Cardiac muscle cell (in vitro differentiated cells and primary cell): Measurements from ENCODE around the gene VAT1L. TPM values are rescaled to one million over a fixed set of nuclear protein-coding genes. Genes with fewer than 3 reads are reported as not detected.

Source experiments
- DNase-seq, 2 donors: peaks; one replicate each; pipeline versions ENCODE4 v3.0.0 to v3.0.0-alpha.2; 2010 to 2017; ENCODE audit warnings: low read depth in 1 of 2, low spot score in 1 of 2
- H3K27ac ChIP-seq: fragments of 200-600 bp; sonication (generic); 2 replicates; pipeline ENCODE4 v1.5.1; 2016
- H3K27me3 ChIP-seq: fragments of 200-600 bp; sonication (generic); 2 replicates; pipeline ENCODE4 v1.6.0; 2016; ENCODE audit warnings: control low read depth
- H3K36me3 ChIP-seq: fragments of 200-600 bp; sonication (generic); 2 replicates; pipeline ENCODE4 v1.5.1; 2016; ENCODE audit warnings: control low read depth
- H3K4me1 ChIP-seq: fragments of 200-600 bp; sonication (generic); 2 replicates; pipeline ENCODE4 v1.8.1; 2017; ENCODE audit warnings: low read depth, mild to moderate bottlenecking, mixed run types
- H3K4me3 ChIP-seq: fragments of 200-600 bp; sonication (generic); 2 replicates; pipeline ENCODE4 v1.5.1; 2016; ENCODE audit warnings: mild to moderate bottlenecking
- H3K9me3 ChIP-seq: fragments of 200-600 bp; sonication (generic); 2 replicates; pipeline ENCODE4 v1.5.1; 2017; ENCODE audit warnings: low read depth, mild to moderate bottlenecking, control low read depth
- CTCF ChIP-seq: IDR thresholded peaks from 2 replicates; pipeline ENCODE4 v1.5.1; 2012; ENCODE audit warnings: low read depth, mild to moderate bottlenecking, low read length
- polyA plus RNA-seq: library from polyadenylated mRNA; unstranded; fragments of >200 nt; fragmentation: Nextera tagmentation; extraction: Ambion mirVana; gene quantifications from 2 replicates; pipeline ENCODE4 v1.2.1, GENCODE V29; 2016
- total RNA-seq: library from RNA; depleted of rRNA; stranded (reverse); fragments of >200 nt; gene quantifications from 2 replicates; pipeline ENCODE4 v1.2.3, GENCODE V29; 2016

Gene VAT1L
- total and polyA plus RNA-seq, 2 experiments from 2014 or later = 1.5 to 2.4 TPM

- TF ChIP-seq CTCF = no peak
- no peaks in the 10 kb centered on the region for H3K9me3 ChIP-seq
- H3K4me3 ChIP-seq = no peak overlapping the region
- peaks cover 7% of the 10 kb centered on the region for H3K4me1 ChIP-seq
- no peaks in the 10 kb centered on the region for H3K36me3 ChIP-seq
- no peak for DNase-seq
- H3K27ac ChIP-seq = no peak overlapping the region
- no peaks in the 10 kb centered on the region for H3K27me3 ChIP-seq
Observed at GRCh38 chr16:77949445-77949844, 161.1 kb downstream of the VAT1L start.

DNA sequence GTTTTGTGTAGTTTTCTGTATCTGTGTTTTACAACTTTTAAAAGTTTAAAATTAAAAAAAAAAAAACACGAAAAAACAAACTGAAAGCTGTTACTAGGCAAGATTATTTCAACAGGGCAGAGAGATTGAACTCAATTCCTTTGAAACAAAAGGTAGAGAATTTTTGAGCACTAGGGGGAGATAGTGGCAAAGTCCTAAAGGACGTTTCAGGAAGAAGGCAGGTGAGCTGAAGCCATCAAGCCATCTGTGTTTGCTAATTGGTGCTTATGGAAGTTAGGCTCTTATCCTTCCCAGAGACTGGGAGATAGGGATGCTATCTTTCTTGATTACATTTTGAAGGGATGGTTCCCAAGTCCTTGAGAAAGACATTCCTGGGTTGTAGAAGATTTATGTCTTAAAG, 163.4 kb downstream of the VAT1L start:
- DNase-seq = peak; percentile 1 to 49
- H3K4me3 ChIP-seq = no peak overlapping the region
- H3K4me1 ChIP-seq = peaks cover 4% of the 10 kb centered on the region
- H3K36me3 ChIP-seq = no peaks in the 10 kb centered on the region
- no peaks in the 10 kb centered on the region for H3K9me3 ChIP-seq
- no peak overlapping the region for H3K27ac ChIP-seq
- H3K27me3 ChIP-seq = no peaks in the 10 kb centered on the region
- TF ChIP-seq CTCF = peak; percentile 14

- no peaks in the 10 kb centered on the region for H3K27me3 ChIP-seq
- no peaks in the 10 kb centered on the region for H3K4me1 ChIP-seq
- TF ChIP-seq CTCF = no peak
- no peaks in the 10 kb centered on the region for H3K36me3 ChIP-seq
- H3K4me3 ChIP-seq = no peak overlapping the region
- H3K9me3 ChIP-seq = no peaks in the 10 kb centered on the region
- DNase-seq = no peak
- no peak overlapping the region for H3K27ac ChIP-seq
Observed at GRCh38 chr16:77955127-77955526, 166.8 kb downstream of the VAT1L start.

- no peak for TF ChIP-seq CTCF
- no peak overlapping the region for H3K4me3 ChIP-seq
Observed at GRCh38 chr16:77956231-77956630, 167.9 kb downstream of the VAT1L start.

GRCh38 chr16:77960766-77961165, 172.4 kb downstream of the VAT1L start:
- Histone ChIP-seq H3K4me3 (no peak overlapping the region), H3K36me3 (no peaks in the 10 kb centered on the region), H3K9me3 (no peaks in the 10 kb centered on the region), H3K4me1 (peaks cover 8% of the 10 kb centered on the region), H3K27me3 (no peaks in the 10 kb centered on the region), H3K27ac (no peak overlapping the region)
- no peak for DNase-seq
- no peak for TF ChIP-seq CTCF

More at GRCh38 chr16:77956231-77956630, 167.9 kb downstream of the VAT1L start:
- no peak overlapping the region for H3K27ac ChIP-seq
- DNase-seq = no peak
- no peaks in the 10 kb centered on the region for H3K36me3 ChIP-seq
- H3K4me1 ChIP-seq = no peaks in the 10 kb centered on the region
- no peaks in the 10 kb centered on the region for H3K9me3 ChIP-seq
- H3K27me3 ChIP-seq = no peaks in the 10 kb centered on the region

- Histone ChIP-seq H3K4me3 (no peak overlapping the region), H3K9me3 (no peaks in the 10 kb centered on the region)
- DNase-seq = no peak
Observed at GRCh38 chr16:77961814-77962213, 173.4 kb downstream of the VAT1L start.

More at GRCh38 chr16:77961814-77962213, 173.4 kb downstream of the VAT1L start:
- Histone ChIP-seq H3K27ac (no peak overlapping the region), H3K36me3 (no peaks in the 10 kb centered on the region), H3K27me3 (no peaks in the 10 kb centered on the region), H3K4me1 (peaks cover 13% of the 10 kb centered on the region)
- no peak for TF ChIP-seq CTCF
